Stimulated activated naive CD8-positive, alpha-beta T cell treated with anti-CD3 and anti-CD28 coated beads, Interleukin-15, Interleukin-2, amounts not matched to agents 100 U/mL and 50 U/mL, for 24 hours (primary cell): ENCODE results near the gene RCL1.
"Not testable (repeated sequence)": the region's sequence is repeated elsewhere in the genome, so short reads cannot be mapped to it uniquely, and the experiment has no call there.

Experiments
- ATAC-seq: fragments of 150-1000 bp; cut with Tn5 transposase; one replicate; pipeline ENCODE4 v1.10.0; 2021
- DNase-seq: peaks from one replicate; pipeline ENCODE4 v3.0.0; 2021

RCL1 gene

GRCh38 chr9:4887556-4887955 is 94.8 kb downstream of the RCL1 start:
- ATAC-seq = no peak
- no peak for DNase-seq

DNA sequence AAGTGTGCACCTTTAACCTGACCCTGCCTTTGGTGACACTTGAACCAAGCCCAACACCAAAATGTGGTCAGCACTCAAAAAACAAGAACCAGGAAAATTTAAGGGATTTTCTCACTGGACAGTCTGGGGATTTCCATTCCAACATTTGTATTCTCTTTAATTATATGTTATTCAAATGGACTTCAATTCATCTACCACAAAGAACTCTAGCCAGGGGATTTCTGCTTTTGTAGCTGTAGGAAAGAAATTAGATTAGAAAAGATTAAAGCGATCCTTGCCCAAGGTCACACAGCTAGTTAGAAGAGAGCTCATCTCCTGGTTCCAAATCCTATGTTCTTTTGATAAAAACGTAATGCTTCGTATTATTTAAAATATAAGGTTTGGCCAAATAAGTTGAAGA is 97.5 kb downstream of the RCL1 start:
- DNase-seq (no peak), ATAC-seq (no peak)

- DNase-seq = no peak
- ATAC-seq = no peak
These were observed 98.2 kb downstream of the RCL1 start for GRCh38 chr9:4890929-4891328.

DNA sequence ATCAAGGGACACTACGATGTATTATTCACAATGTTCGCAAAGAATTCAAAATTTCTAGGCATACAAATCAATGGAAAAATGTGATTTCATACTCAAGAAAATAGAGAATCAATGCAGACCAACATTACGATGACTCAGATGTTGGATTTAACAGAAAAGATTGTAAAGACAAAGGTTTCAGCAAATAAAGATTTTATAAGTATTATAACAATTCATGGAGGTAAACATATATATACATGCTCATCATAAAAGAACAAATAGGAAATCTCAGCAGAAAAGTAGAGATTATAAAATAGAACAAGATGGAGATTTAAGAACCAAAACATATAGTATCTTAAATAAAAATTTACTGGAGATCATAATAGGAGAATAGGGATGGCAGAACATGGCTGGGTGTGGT is 98.9 kb downstream of the RCL1 start:
- DNase-seq (no peak), ATAC-seq (no peak)

GRCh38 chr9:4892501-4893194 is 99.9 kb downstream of the RCL1 start:
- ATAC-seq (no peak), DNase-seq (no peak)

DNA sequence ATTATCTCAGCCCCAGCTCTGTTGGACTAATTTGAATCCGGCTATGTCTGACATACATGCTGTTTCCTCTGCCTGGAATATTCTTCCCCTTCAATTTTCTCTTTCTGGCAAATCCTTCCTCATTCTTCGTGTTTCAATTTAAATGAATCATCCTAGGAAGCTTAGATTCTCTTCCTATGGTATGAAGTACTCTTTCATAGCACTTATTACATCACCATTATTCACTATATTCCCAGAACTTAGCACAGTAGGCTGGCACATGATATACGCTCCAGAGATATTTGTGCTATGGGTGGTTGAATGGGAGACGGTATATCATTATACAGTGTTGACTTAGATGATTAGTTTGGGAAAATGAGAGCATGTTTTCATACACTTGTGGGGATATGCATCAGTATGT is 101.3 kb downstream of the RCL1 start:
- ATAC-seq = no peak
- DNase-seq = no peak

DNA sequence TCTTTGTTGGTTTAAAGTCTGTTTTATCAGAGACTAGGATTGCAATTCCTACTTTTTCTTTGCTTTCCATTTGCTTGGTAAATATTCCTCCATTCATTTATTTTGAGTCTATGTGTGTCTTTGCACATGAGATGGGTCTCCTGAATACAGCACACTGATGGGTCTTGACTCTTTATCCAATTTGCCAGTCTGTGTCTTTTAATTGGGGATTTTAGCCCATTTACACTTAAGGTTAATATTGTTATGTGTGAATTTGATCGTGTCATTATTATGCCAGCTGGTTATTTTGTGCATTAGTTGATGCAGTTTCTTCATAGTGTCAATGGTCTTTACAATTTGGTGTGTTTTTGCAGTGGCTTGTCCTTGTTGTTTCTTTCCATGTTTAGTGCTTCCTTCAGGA is 107.1 kb downstream of the RCL1 start:
- DNase-seq, ATAC-seq: not testable (repeated sequence)

DNA sequence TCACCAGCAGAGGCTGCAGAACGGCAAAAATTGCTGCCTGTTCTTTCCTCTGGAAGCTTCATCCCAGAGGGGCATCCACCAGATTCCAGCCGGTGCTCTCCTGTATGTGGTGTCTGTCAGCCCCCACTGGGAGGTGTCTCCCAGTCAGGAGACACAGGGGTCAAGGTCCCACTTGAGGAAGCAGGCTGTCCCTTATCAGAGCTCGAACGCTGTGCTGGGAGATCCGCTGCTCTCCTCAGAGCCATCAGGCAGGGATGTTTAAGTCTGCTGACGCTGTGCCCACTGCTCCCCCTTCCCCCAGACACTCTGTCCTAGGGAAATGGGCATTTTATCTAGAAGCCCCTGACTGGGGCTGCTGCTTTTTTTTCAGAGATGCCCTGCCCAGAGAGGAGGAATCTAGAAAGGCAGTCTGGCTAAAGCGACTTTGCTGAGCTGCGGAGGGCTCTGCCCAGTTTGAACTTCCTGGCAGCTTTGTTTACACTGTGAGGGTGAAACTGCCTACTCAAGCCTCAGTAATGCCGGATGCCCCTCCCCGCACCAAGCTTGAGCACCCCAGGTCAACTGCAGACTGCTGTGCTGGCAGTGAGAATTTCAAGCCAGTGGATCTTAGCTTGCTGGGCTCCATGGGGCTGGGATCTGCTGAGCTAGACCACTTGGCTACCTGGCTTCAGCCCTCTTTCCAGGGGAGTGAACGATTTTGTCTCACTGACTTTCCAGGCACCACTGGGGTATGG is 108.8 kb downstream of the RCL1 start:
- not testable (repeated sequence) for ATAC-seq
- DNase-seq = peak; percentile 20

GRCh38 chr9:4902135-4902475 is 109.4 kb downstream of the RCL1 start:
- DNase-seq (no peak), ATAC-seq (no peak)

- no peak for DNase-seq
- no peak for ATAC-seq
These were observed 111.8 kb downstream of the RCL1 start for GRCh38 chr9:4904322-4905134.

- DNase-seq = no peak
- no peak for ATAC-seq
These were observed 112.4 kb downstream of the RCL1 start for GRCh38 chr9:4905135-4905490.
